H9 (cell line): ENCODE measurements around the gene ASTN2. TPM values are rescaled to one million over a fixed set of nuclear protein-coding genes. Genes with fewer than 3 reads are reported as not detected.
A peak's percentile ranks its signal among the peaks of the same experiment; 100 is the strongest.

Experiments
- DNase-seq: peaks from one replicate; pipeline ENCODE4 v3.0.0-alpha.2; 2017
- H2AFZ ChIP-seq: one replicate; pipeline ENCODE4 v1.6.1; 2013; ENCODE audit warnings: mild to moderate bottlenecking, low read length, control low read depth, moderate library complexity
- H2AK5ac ChIP-seq: 2 replicates; pipeline ENCODE4 v1.6.1; 2013; ENCODE audit warnings: low read length, control low read depth, mixed read lengths; ENCODE audit not compliant: insufficient read length
- H2BK120ac ChIP-seq: one replicate; pipeline ENCODE4 v1.6.1; 2013; ENCODE audit warnings: low read depth, mild to moderate bottlenecking, low read length, control low read depth, inconsistent platforms; ENCODE audit not compliant: poor library complexity, severe bottlenecking
- H2BK12ac ChIP-seq: 2 replicates; pipeline ENCODE4 v1.6.1; 2013; ENCODE audit warnings: low read length, control low read depth, mixed read lengths, low read depth; ENCODE audit not compliant: insufficient read length
- H2BK15ac ChIP-seq: 2 replicates; pipeline ENCODE4 v1.6.1; 2013; ENCODE audit warnings: low read depth, low read length, control low read depth
- H2BK20ac ChIP-seq: one replicate; pipeline ENCODE4 v1.6.1; 2013; ENCODE audit warnings: low read depth, mild to moderate bottlenecking, low read length, control low read depth, inconsistent platforms; ENCODE audit not compliant: poor library complexity, severe bottlenecking
- H2BK5ac ChIP-seq: 2 replicates; pipeline ENCODE4 v1.6.1; 2013; ENCODE audit warnings: low read length, control low read depth, mixed read lengths; ENCODE audit not compliant: insufficient read length
- H3K14ac ChIP-seq: 2 replicates; pipeline ENCODE4 v1.6.1; 2013; ENCODE audit warnings: low read length, control low read depth; ENCODE audit not compliant: insufficient read depth
- H3K18ac ChIP-seq: 2 replicates; pipeline ENCODE4 v1.6.1; 2013; ENCODE audit warnings: low read depth, mild to moderate bottlenecking, mixed read lengths, low read length, control low read depth; ENCODE audit not compliant: insufficient read length
- H3K23ac ChIP-seq: 2 replicates; pipeline ENCODE4 v1.6.1; 2013; ENCODE audit warnings: low read length, control low read depth, mixed read lengths, low read depth; ENCODE audit not compliant: insufficient read length
- H3K23me2 ChIP-seq: 2 replicates; pipeline ENCODE4 v1.6.1; 2013; ENCODE audit warnings: low read depth, mild to moderate bottlenecking, mixed read lengths, low read length, control low read depth; ENCODE audit not compliant: insufficient read length, poor library complexity, severe bottlenecking
- H3K27ac ChIP-seq: 2 replicates; pipeline ENCODE4 v1.5.1; 2013; ENCODE audit warnings: low read length, control low read depth, mixed read lengths, low read depth; ENCODE audit not compliant: insufficient read length
- H3K27me3 ChIP-seq: 2 replicates; pipeline ENCODE4 v1.6.1; 2013; ENCODE audit warnings: low read length, control low read depth, inconsistent platforms; ENCODE audit not compliant: insufficient read depth
- H3K4ac ChIP-seq: 2 replicates; pipeline ENCODE4 v1.6.1; 2013; ENCODE audit warnings: low read depth, mild to moderate bottlenecking, control low read depth, inconsistent platforms, low read length, moderate library complexity
- H3K4me1 ChIP-seq: 2 replicates; pipeline ENCODE4 v1.6.1; 2013; ENCODE audit warnings: low read length, control low read depth, inconsistent platforms; ENCODE audit not compliant: insufficient read depth
- H3K4me2 ChIP-seq: 2 replicates; pipeline ENCODE4 v1.6.1; 2013; ENCODE audit warnings: low read length, control low read depth, mixed read lengths; ENCODE audit not compliant: insufficient read length, insufficient read depth
- H3K56ac ChIP-seq: 2 replicates; pipeline ENCODE4 v1.6.1; 2013; ENCODE audit warnings: low read depth, mild to moderate bottlenecking, mixed read lengths, low read length, control low read depth; ENCODE audit not compliant: insufficient read length
- H3K79me1 ChIP-seq: 2 replicates; pipeline ENCODE4 v1.6.1; 2013; ENCODE audit warnings: low read depth, mild to moderate bottlenecking, moderate library complexity, low read length, control low read depth, inconsistent platforms; ENCODE audit not compliant: insufficient read depth, poor library complexity, severe bottlenecking
- H3K79me2 ChIP-seq: 2 replicates; pipeline ENCODE4 v1.6.1; 2013; ENCODE audit warnings: low read length, control low read depth, inconsistent platforms; ENCODE audit not compliant: insufficient read depth
- H3K9ac ChIP-seq: 2 replicates; pipeline ENCODE4 v1.6.1; 2013; ENCODE audit warnings: low read length, control low read depth, mixed read lengths; ENCODE audit not compliant: insufficient read length; ENCODE audit errors: extremely low read depth
- H3K9me3 ChIP-seq: one replicate; pipeline ENCODE4 v1.6.1; 2013; ENCODE audit warnings: low read depth, low read length, inconsistent platforms; ENCODE audit not compliant: control insufficient read depth
- H3T11ph ChIP-seq: one replicate; pipeline ENCODE4 v1.6.1; 2013; ENCODE audit warnings: mild to moderate bottlenecking, low read length, control low read depth, inconsistent platforms
- H4K20me1 ChIP-seq: one replicate; pipeline ENCODE4 v1.6.1; 2013; ENCODE audit not compliant: control insufficient read depth, insufficient read length, insufficient read depth
- H4K5ac ChIP-seq: 2 replicates; pipeline ENCODE4 v1.6.1; 2013; ENCODE audit warnings: low read depth, mild to moderate bottlenecking, mixed read lengths, low read length, control low read depth; ENCODE audit not compliant: insufficient read length
- H4K8ac ChIP-seq: replicated peaks from 2 replicates; pipeline ENCODE4 v1.6.1; 2013; ENCODE audit warnings: low read length, control low read depth, mixed read lengths, low read depth; ENCODE audit not compliant: insufficient read length
- H4K91ac ChIP-seq: 2 replicates; pipeline ENCODE4 v1.6.1; 2013; ENCODE audit warnings: low read depth, mild to moderate bottlenecking, moderate library complexity, mixed read lengths, low read length, control low read depth; ENCODE audit not compliant: insufficient read length
- H3K27ac Mint-ChIP-seq, 3 experiments: 2 replicates in 2 of 3; 3 replicates in 1 of 3; pipeline ENCODE4 v1.8.0; 2020 to 2021; ENCODE audit warnings: mixed read lengths in 3 of 3, mild to moderate bottlenecking in 1 of 3, moderate library complexity in 1 of 3
- H3K27me3 Mint-ChIP-seq: 2 replicates; pipeline ENCODE4 v1.8.0; 2021; ENCODE audit warnings: low read depth, mild to moderate bottlenecking, moderate library complexity, mixed read lengths
- H3K36me3 Mint-ChIP-seq, 3 experiments: 2 replicates in 2 of 3; 3 replicates in 1 of 3; pipeline ENCODE4 v1.8.0; 2020 to 2021; ENCODE audit warnings: low read depth in 3 of 3, mixed read lengths in 3 of 3; ENCODE audit not compliant: insufficient read depth in 1 of 3
- H3K4me1 Mint-ChIP-seq, 2 experiments: 2 replicates each; pipeline ENCODE4 v1.8.0; 2020; ENCODE audit warnings: mixed read lengths in 2 of 2
- H3K4me3 Mint-ChIP-seq, 2 experiments: 2 replicates in 1 of 2; 3 replicates in 1 of 2; pipeline ENCODE4 v1.8.0; 2020 to 2021; ENCODE audit warnings: mild to moderate bottlenecking in 2 of 2, mixed read lengths in 2 of 2, moderate library complexity in 1 of 2
- H3K9me3 Mint-ChIP-seq, 2 experiments: 2 replicates in 1 of 2; 3 replicates in 1 of 2; pipeline ENCODE4 v1.8.0; 2020; ENCODE audit warnings: mild to moderate bottlenecking in 2 of 2, mixed read lengths in 2 of 2, moderate library complexity in 1 of 2
- WGBS: extraction: QIAGEN DNeasy Blood & Tissue Kit; methylation state at CpG from one replicate; pipeline ENCODE4 v1.1.7; 2013; ENCODE audit warnings: missing lambda C conversion rate, low lambda C conversion rate, mixed read lengths; ENCODE audit not compliant: insufficient read length; ENCODE audit errors: extremely low coverage; 5-methylcytosine and 5-hydroxymethylcytosine counted together
- total RNA-seq: library from RNA; stranded (reverse); gene quantifications from 2 replicates; pipeline ENCODE4 v1.2.1, GENCODE V29; 2021
- TF ChIP-seq, protein P1 (sequence below): fragments of 200-600 bp; sonication (generic); conservative IDR thresholded peaks from 3 replicates; pipeline ENCODE4 v1.8.0; 2021; ENCODE audit warnings: antibody characterized with exemption, mild to moderate bottlenecking

ASTN2 gene
- total RNA-seq, 1 experiment from 2014 or later: 9.7 TPM

DNA sequence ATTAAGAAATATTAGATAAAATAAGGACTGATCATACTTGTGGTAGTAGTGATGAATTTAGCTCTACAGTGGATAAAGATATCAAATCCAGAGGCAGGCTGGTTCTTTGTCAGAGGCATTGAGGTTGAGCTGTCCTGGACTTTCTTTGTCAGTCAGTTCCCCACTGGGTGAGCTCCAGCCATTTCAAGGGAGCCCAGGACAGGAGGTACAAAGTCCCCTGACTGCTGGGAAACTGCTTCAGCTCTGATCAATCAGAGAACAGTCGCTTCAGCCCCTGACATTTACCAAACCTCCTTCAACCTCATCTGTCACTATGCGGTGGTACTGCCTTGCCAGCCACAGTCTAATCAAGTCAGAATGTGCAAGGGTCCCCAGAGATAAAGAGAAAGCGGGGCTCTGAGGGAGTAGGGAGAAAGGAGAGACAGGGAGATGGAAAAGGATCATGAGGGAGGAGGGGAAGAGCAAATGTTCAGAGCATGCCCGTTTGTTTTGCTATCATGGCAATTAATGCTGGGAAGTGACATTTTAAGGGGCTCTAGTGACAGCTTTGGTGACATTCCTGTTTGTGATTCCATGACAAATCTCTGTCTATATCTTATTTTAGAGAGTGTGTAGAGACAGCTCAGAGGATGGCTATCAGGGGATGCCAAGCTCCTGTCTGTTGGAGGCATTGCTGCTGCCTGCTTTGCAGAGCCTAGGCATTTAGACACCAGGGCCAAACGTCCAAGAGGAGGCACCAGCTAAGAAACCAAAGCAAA is 223.2 kb downstream of the ASTN2 start:
- Histone ChIP-seq H3K4me2 (no peak overlapping the region), H3K9me3 (no peaks in the 10 kb centered on the region), H3K9ac (no peak overlapping the region), H4K8ac (no peak overlapping the region), H3K27me3 (no peaks in the 10 kb centered on the region), H3K14ac (no peak overlapping the region), H2AFZ (no peak overlapping the region), H3K23ac (no peak overlapping the region), H3K23me2 (no peaks in the 10 kb centered on the region), H2BK120ac (no peak overlapping the region), H2BK15ac (no peak overlapping the region), H3K79me1 (no peaks in the 10 kb centered on the region), H3K18ac (no peak overlapping the region), H3K56ac (no peak overlapping the region), H4K20me1 (no peaks in the 10 kb centered on the region), H4K91ac (no peak overlapping the region), H3K79me2 (no peaks in the 10 kb centered on the region), H3K27ac (no peak overlapping the region), H2BK12ac (no peak overlapping the region), H2AK5ac (no peak overlapping the region), H2BK20ac (no peak overlapping the region), H3K4ac (no peak overlapping the region), H2BK5ac (no peak overlapping the region), H3T11ph (no peak overlapping the region), H4K5ac (no peak overlapping the region), H3K4me1 (no peaks in the 10 kb centered on the region)
- H3K9me3 Mint-ChIP-seq: peaks cover 0 to 4% of the 10 kb centered on the region in 2 experiments; a peak in 2 of 5 replicates
- TF ChIP-seq, protein P1, sequence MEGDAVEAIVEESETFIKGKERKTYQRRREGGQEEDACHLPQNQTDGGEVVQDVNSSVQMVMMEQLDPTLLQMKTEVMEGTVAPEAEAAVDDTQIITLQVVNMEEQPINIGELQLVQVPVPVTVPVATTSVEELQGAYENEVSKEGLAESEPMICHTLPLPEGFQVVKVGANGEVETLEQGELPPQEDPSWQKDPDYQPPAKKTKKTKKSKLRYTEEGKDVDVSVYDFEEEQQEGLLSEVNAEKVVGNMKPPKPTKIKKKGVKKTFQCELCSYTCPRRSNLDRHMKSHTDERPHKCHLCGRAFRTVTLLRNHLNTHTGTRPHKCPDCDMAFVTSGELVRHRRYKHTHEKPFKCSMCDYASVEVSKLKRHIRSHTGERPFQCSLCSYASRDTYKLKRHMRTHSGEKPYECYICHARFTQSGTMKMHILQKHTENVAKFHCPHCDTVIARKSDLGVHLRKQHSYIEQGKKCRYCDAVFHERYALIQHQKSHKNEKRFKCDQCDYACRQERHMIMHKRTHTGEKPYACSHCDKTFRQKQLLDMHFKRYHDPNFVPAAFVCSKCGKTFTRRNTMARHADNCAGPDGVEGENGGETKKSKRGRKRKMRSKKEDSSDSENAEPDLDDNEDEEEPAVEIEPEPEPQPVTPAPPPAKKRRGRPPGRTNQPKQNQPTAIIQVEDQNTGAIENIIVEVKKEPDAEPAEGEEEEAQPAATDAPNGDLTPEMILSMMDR: no peak
- peaks cover 10 to 12% of the 10 kb centered on the region in 2 experiments for H3K4me1 Mint-ChIP-seq
- no peak overlapping the region for H3K4me3 Mint-ChIP-seq
- DNase-seq: no peak
- peak overlapping the region in 1 of 3 experiments; percentile 76; a peak in 1 of 7 replicates for H3K27ac Mint-ChIP-seq
- no CpG with 5 or more reads among the region's 5 CpGs for whole genome bisulfite sequencing
- peaks cover 0 to 2% (median 0%) of the 10 kb centered on the region in 3 experiments; a peak in 2 of 7 replicates for H3K36me3 Mint-ChIP-seq
- no peaks in the 10 kb centered on the region; the same call in 1 of the 2 replicates for H3K27me3 Mint-ChIP-seq
